ENCODE measurements around the gene CCDC12.

GRCh38 chr3:46916278-46916677 lies 60.3 kb downstream of the CCDC12 start:
- TF ChIP-seq EGR1 (IDR thresholded peaks at IDR 0.05) (no peak), YY1 (IDR thresholded peaks at IDR 0.05; ENCODE audit: low read depth) (no peak), RAD21 (IDR thresholded peaks at IDR 0.05; ENCODE audit: low read depth) (no peak), REST (IDR thresholded peaks at IDR 0.05; ENCODE audit: low read depth) (no peak), USF1 (IDR thresholded peaks at IDR 0.05) (no peak), EP300 (IDR thresholded peaks at IDR 0.05; ENCODE audit: borderline replicate concordance) (no peak), TCF12 (IDR thresholded peaks at IDR 0.05; ENCODE audit: low read depth) (no peak), TEAD4 (IDR thresholded peaks at IDR 0.05) (no peak), MAX (IDR thresholded peaks at IDR 0.05) (no peak), CREB1 (IDR thresholded peaks at IDR 0.05; ENCODE audit: low read depth) (no peak), FOXM1 (IDR thresholded peaks at IDR 0.05; ENCODE audit: borderline replicate concordance, low read depth) (no peak), TAF1 (IDR thresholded peaks at IDR 0.05; ENCODE audit: low read depth) (no peak), NFIC (IDR thresholded peaks at IDR 0.05) (no peak), CEBPB (IDR thresholded peaks at IDR 0.05) (no peak)
